Panc1 (cell line): Measurements from ENCODE around the gene PBRM1. TPM values are rescaled to one million over a fixed set of nuclear protein-coding genes. Genes with fewer than 3 reads are reported as not detected.

Source experiments
- ATAC-seq: fragments of 200-7000 bp; cut with Tn5 transposase; 2 replicates; pipeline ENCODE4 v1.9.1; 2020; ENCODE audit warnings: mild to moderate bottlenecking, moderate library complexity
- BruUV-seq: library from RNA; stranded (reverse); fragments of 400-500 nt; replicated peaks from 2 replicates; lab custom pipeline; 2021; lab: Mats Ljungman, UMichigan
- CTCF ChIA-PET: fragments of 300-600 bp; sonication (Branson Sonifier 250); formaldehyde crosslinking; loops from one replicate; lab custom pipeline; 2022; ENCODE audit warnings: antibody characterized with exemption; lab: Charles Lee
- POLR2A ChIA-PET: fragments of 300-600 bp; sonication (Branson Sonifier 250); formaldehyde crosslinking; loops from one replicate; lab custom pipeline; 2022; ENCODE audit warnings: antibody characterized with exemption; lab: Charles Lee
- DNase-seq: peaks from one replicate; pipeline ENCODE4 v3.0.0-alpha.2; 2010; ENCODE audit warnings: low read depth, low spot score
- H3K27ac ChIP-seq: 2 replicates; pipeline ENCODE4 v1.5.1; 2011; ENCODE audit warnings: mild to moderate bottlenecking, low read length, inconsistent platforms
- H3K27me3 ChIP-seq: fragments of 200-500 bp; sonication (Bioruptor generic); 2 replicates; pipeline ENCODE4 v1.6.0; 2014; ENCODE audit warnings: low read length, inconsistent platforms; ENCODE audit not compliant: control insufficient read depth, insufficient read depth
- H3K36me3 ChIP-seq: fragments of 200-500 bp; sonication (Bioruptor generic); 2 replicates; pipeline ENCODE4 v1.5.1; 2014; ENCODE audit warnings: inconsistent platforms, mild to moderate bottlenecking, low read length, moderate library complexity; ENCODE audit not compliant: control insufficient read depth, insufficient read depth
- H3K4me1 ChIP-seq: 2 replicates; pipeline ENCODE4 v1.5.1; 2011; ENCODE audit warnings: inconsistent platforms, mild to moderate bottlenecking, low read length, moderate library complexity; ENCODE audit not compliant: control insufficient read depth, insufficient read depth
- H3K4me3 ChIP-seq, 2 experiments: 2 replicates each; pipeline ENCODE4 v1.5.1; 2011 to 2012; ENCODE audit warnings: low read depth in 2 of 2, low read length in 2 of 2, mild to moderate bottlenecking in 2 of 2, inconsistent platforms in 1 of 2, moderate library complexity in 1 of 2
- H3K9me3 ChIP-seq: fragments of 200-500 bp; sonication (Bioruptor generic); 2 replicates; pipeline ENCODE4 v1.5.1; 2014; ENCODE audit warnings: low read depth, mild to moderate bottlenecking, inconsistent platforms, low read length, moderate library complexity; ENCODE audit not compliant: control insufficient read depth, insufficient read depth
- POLR2AphosphoS5 ChIP-seq: IDR thresholded peaks from 2 replicates; pipeline ENCODE4 v1.6.1; 2012; ENCODE audit warnings: mild to moderate bottlenecking, low read depth, low read length, moderate library complexity
- SIN3A ChIP-seq: IDR thresholded peaks from 2 replicates; pipeline ENCODE4 v1.6.1; 2012; ENCODE audit warnings: low read depth, mild to moderate bottlenecking, low read length, moderate library complexity, borderline replicate concordance; ENCODE audit not compliant: insufficient read depth
- TCF7L2 ChIP-seq: IDR thresholded peaks from 2 replicates; pipeline ENCODE4 v1.6.1; 2011; ENCODE audit warnings: mild to moderate bottlenecking, low read depth, low read length, inconsistent platforms
- in situ Hi-C: cut with HindIII; loops from 2 replicates; pipeline ENCODE4 v1.10.0; 2016; ENCODE audit warnings: low sequenced_read_pairs, low pct_unique_long_range_greater_than_20kb
- intact Hi-C: fragments of 100-400 bp; cut with micrococcal nuclease; formaldehyde crosslinking; loops from one replicate; pipeline ENCODE4 v1.10.0; 2022; ENCODE audit not compliant: unreplicated experiment
- total RNA-seq: library from RNA; stranded (reverse); gene quantifications from one replicate; pipeline ENCODE4 v1.2.1, GENCODE V29; 2021; ENCODE audit not compliant: unreplicated experiment
- TF ChIP-seq, protein P1 (sequence below), 2 experiments: IDR thresholded peaks; 2 replicates each; pipeline ENCODE4 v1.6.1; 2011 to 2012; ENCODE audit warnings: low read depth in 2 of 2, control low read depth in 1 of 2, low read length in 1 of 2, mild to moderate bottlenecking in 1 of 2, moderate library complexity in 1 of 2; ENCODE audit not compliant: insufficient read depth in 1 of 2
- TF ChIP-seq, protein P2 (sequence below): fragments of 450-650 bp; IDR thresholded peaks from 2 replicates; pipeline ENCODE4 v1.5.1; 2017; ENCODE audit warnings: mild to moderate bottlenecking

Gene PBRM1
- total RNA-seq, 1 experiment from 2014 or later, result 43.5 TPM

DNA sequence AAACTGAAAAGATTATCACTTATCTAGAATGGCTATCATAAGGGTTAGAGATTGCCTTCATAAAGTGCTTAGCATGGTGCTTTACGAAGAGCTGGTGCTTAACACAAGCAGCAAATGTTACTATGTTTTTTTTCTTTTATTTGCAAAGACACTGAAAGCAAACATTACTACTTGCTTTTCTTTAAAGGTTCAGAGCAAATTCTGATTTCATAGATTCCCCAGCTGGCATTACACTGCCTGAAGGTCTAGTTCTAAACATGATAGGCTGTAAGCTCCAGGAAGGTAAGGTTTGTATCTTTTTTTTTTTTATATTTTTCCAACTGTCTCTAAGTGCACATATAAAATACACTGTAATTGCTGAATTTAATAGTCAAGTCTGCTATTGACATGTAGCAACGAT is 77.4 kb downstream of the PBRM1 start:
- Histone ChIP-seq H3K9me3 (no peaks in the 10 kb centered on the region), H3K4me1 (peaks cover 22% of the 10 kb centered on the region), H3K36me3 (peaks cover 5% of the 10 kb centered on the region; the same call in 1 of the 2 replicates), H3K4me3 (no peak overlapping the region), H3K27ac (peak overlapping the region; percentile 72; the same call in 1 of the 2 replicates), H3K27me3 (no peaks in the 10 kb centered on the region)
- intact Hi-C loops, result no loop called here
- TF ChIP-seq, protein P1, sequence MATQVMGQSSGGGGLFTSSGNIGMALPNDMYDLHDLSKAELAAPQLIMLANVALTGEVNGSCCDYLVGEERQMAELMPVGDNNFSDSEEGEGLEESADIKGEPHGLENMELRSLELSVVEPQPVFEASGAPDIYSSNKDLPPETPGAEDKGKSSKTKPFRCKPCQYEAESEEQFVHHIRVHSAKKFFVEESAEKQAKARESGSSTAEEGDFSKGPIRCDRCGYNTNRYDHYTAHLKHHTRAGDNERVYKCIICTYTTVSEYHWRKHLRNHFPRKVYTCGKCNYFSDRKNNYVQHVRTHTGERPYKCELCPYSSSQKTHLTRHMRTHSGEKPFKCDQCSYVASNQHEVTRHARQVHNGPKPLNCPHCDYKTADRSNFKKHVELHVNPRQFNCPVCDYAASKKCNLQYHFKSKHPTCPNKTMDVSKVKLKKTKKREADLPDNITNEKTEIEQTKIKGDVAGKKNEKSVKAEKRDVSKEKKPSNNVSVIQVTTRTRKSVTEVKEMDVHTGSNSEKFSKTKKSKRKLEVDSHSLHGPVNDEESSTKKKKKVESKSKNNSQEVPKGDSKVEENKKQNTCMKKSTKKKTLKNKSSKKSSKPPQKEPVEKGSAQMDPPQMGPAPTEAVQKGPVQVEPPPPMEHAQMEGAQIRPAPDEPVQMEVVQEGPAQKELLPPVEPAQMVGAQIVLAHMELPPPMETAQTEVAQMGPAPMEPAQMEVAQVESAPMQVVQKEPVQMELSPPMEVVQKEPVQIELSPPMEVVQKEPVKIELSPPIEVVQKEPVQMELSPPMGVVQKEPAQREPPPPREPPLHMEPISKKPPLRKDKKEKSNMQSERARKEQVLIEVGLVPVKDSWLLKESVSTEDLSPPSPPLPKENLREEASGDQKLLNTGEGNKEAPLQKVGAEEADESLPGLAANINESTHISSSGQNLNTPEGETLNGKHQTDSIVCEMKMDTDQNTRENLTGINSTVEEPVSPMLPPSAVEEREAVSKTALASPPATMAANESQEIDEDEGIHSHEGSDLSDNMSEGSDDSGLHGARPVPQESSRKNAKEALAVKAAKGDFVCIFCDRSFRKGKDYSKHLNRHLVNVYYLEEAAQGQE (IDR thresholded peaks at IDR 0.05; ENCODE audit: insufficient read depth in 1 of 2, low read depth in 2 of 2, low read length in 1 of 2), result no peak
- TF ChIP-seq TCF7L2, result no peak
- TF ChIP-seq, protein P2, sequence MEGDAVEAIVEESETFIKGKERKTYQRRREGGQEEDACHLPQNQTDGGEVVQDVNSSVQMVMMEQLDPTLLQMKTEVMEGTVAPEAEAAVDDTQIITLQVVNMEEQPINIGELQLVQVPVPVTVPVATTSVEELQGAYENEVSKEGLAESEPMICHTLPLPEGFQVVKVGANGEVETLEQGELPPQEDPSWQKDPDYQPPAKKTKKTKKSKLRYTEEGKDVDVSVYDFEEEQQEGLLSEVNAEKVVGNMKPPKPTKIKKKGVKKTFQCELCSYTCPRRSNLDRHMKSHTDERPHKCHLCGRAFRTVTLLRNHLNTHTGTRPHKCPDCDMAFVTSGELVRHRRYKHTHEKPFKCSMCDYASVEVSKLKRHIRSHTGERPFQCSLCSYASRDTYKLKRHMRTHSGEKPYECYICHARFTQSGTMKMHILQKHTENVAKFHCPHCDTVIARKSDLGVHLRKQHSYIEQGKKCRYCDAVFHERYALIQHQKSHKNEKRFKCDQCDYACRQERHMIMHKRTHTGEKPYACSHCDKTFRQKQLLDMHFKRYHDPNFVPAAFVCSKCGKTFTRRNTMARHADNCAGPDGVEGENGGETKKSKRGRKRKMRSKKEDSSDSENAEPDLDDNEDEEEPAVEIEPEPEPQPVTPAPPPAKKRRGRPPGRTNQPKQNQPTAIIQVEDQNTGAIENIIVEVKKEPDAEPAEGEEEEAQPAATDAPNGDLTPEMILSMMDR, result no peak
- TF ChIP-seq POLR2AphosphoS5, result no peak
- TF ChIP-seq SIN3A, result no peak
- ChIA-PET POLR2A (interaction anchor here (0.6 kb wide), 1 partner anchor 106 kb away, joined by 3 read pairs; no protein-coding TSS in a partner anchor), CTCF (no interaction called here)
- ATAC-seq (no peak), DNase-seq (no peak)
- in situ Hi-C loops, result no loop called here
- BruUV-seq, result no TSS peak

DNA sequence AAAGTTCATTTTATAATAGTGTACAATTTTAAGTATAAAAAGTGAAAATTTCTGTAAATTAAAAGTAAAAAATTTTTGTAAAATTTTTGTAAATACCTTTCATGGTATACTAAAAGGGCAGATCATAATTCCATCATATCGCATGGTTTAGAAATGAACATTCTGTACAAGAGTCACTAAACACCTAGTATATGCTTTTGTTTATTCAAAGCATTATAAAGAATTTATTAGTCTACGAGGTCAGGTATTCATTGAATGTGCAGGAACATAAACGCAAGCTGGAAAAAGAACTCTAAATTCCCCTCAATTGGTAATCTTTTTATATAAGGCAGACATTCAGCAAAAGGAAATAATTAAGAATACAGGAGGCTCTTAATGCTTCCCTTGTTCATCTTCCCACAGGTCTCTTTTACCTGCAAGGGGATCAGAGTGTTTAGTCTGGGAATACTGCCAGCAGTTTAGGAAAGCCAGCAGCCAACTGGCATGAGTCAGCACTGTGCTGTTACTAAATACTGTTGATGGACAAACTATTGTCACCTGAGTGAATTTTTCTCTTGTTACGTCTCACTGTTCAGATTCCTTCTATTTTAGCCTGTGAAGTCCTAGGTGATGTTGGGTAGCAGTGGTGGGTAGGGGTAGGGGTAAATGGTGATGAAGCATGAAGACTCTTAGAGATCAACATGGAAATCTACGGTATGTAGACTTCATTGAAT is 79.2 kb downstream of the PBRM1 start:
- ChIA-PET CTCF (no interaction called here), POLR2A (no interaction called here)
- Histone ChIP-seq H3K4me3 (no peak overlapping the region), H3K36me3 (peaks cover 10% of the 10 kb centered on the region; the same call in 1 of the 2 replicates), H3K27ac (peak overlapping the region; percentile 72), H3K9me3 (no peaks in the 10 kb centered on the region), H3K4me1 (peaks cover 22% of the 10 kb centered on the region), H3K27me3 (no peaks in the 10 kb centered on the region)
- DNase-seq (peak; percentile 47), ATAC-seq (peak; percentile 82)
- no TSS peak for BruUV-seq
- TF ChIP-seq, protein P2, result no peak
- TF ChIP-seq POLR2AphosphoS5 (no peak), TCF7L2 (0 out of 2 replicates have a peak, but pooled peaks have one; percentile 21)
- in situ Hi-C loops (no loop called here), intact Hi-C loops (no loop called here)
